ENCODE data around the gene PCDHGB1. TPM values are rescaled to one million over a fixed set of nuclear protein-coding genes. Genes with fewer than 3 reads are reported as not detected.

The PCDHGB1 gene
- total RNA-seq, 1 experiment from 2014 or later, result 0.15 TPM

DNA sequence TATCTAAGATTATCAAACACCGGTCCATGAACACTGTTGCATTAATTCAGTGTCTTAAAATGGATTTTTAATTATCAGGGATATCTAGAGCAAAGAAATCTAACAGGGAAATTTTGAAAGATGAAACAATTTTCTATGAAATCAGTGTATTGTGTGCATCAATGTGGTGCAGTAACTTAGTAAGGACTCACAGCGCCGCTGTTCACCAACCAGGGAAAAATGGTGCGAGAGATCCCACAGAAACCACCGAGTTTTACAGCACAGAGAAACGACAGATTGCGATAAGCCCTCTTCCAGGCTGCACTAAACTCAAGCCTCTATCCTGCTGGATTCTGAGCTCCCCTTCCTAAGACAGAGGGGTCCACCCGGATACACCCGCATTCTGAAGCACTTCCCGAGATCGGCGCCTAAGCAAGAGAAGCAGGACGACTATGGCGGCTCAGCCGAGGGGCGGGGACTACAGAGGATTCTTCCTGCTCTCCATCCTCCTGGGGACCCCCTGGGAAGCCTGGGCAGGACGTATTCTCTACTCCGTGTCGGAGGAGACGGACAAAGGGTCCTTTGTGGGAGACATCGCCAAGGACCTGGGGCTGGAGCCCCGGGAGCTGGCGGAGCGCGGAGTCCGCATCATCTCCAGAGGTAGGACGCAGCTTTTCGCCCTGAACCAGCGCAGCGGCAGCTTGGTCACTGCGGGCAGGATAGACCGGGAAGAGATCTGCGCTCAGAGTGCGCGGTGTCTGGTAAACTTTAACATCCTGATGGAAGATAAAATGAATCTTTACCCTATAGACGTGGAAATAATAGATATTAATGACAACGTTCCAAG lies 32.8 kb downstream of the PCDHGB1 start, which contains the start of gene PCDHGA7:
Gene PCDHGA7 (plus strand): TSS at position 274 of the 826 bp plus-strand sequence. CDS start 158 bp downstream, at position 432.
- intact Hi-C loops (cut with micrococcal nuclease), result no loop called here
- RAD21 ChIA-PET (ENCODE audit: low non-redundant PET in 1 of 2, low total read pairs in 2 of 2, uncharacterized antibody in 2 of 2, unreplicated experiment in 2 of 2), result no interaction called here
- POLR2A ChIA-PET, result no interaction called here

More for the DNA sequence above, 32.8 kb downstream of the PCDHGB1 start, which contains the start of gene PCDHGA7:
- no peak within 1 kb of the TSS for H3K9ac ChIP-seq (ENCODE audit: low read length)
- no peaks in the 10 kb centered on the region for H3K79me2 ChIP-seq (ENCODE audit: insufficient read depth, low read length)
- H3K9me2 ChIP-seq (ENCODE audit: insufficient read depth), result no peaks in the 10 kb centered on the region
- H3K4me1 ChIP-seq (ENCODE audit: control insufficient read depth in 1 of 2, insufficient read depth in 2 of 2, low read length in 2 of 2), result no peaks in the 10 kb centered on the region
- no peak within 1 kb of the TSS for H2AFZ ChIP-seq (ENCODE audit: low read depth, low read length, poor library complexity, severe bottlenecking)
- no TSS peak for BruUV-seq (replicated peaks)
- no peak within 1 kb of the TSS for H3K27ac ChIP-seq (ENCODE audit: low read depth, low read length)
- CTCF ChIA-PET, result no interaction called here
- H3K4me2 ChIP-seq (ENCODE audit: low read length), result no peak within 1 kb of the TSS
- no peaks in the 10 kb centered on the region for H3K36me3 ChIP-seq (ENCODE audit: control insufficient read depth in 1 of 2, insufficient read depth in 2 of 2, low read length in 2 of 2)
- no peak within 1 kb of the TSS for H3K4me3 ChIP-seq (replicated peaks in 1 of 2; ENCODE audit: low read depth in 1 of 2, low read length in 2 of 2)
- no peaks in the 10 kb centered on the region; a peak in 2 of 4 replicates for H3K9me3 ChIP-seq (ENCODE audit: control insufficient read depth in 1 of 2, insufficient read depth in 1 of 2, low read depth in 1 of 2, low read length in 2 of 2)
- TF ChIP-seq CEBPB (IDR thresholded peaks at IDR 0.05; ENCODE audit: low read depth) (no peak), YY1 (IDR thresholded peaks at IDR 0.05; ENCODE audit: extremely low read depth, insufficient replicate concordance, low read depth, low read length) (no peak), SRF (IDR thresholded peaks at IDR 0.05; ENCODE audit: low read depth) (no peak), ZFX (IDR thresholded peaks at IDR 0.05) (no peak), EZH2phosphoT487 (IDR thresholded peaks at IDR 0.05; ENCODE audit: borderline replicate concordance) (no peak), TCF7L2 (IDR thresholded peaks at IDR 0.05; ENCODE audit: borderline replicate concordance, extremely low read depth, insufficient read depth, insufficient read length) (no peak), FOSL1 (IDR thresholded peaks at IDR 0.05; ENCODE audit: low read depth) (no peak), SIN3A (IDR thresholded peaks at IDR 0.05; ENCODE audit: low read depth) (no peak), ELF1 (IDR thresholded peaks at IDR 0.05; ENCODE audit: borderline replicate concordance, low read depth) (no peak), RAD21 (IDR thresholded peaks at IDR 0.05; ENCODE audit: low read depth) (no peak), JUND (IDR thresholded peaks at IDR 0.05) (no peak), SP1 (IDR thresholded peaks at IDR 0.05; ENCODE audit: low read depth) (no peak), POLR2A (IDR thresholded peaks at IDR 0.05; ENCODE audit: borderline replicate concordance, extremely low read depth, insufficient read depth, insufficient read length) (no peak), ZNF274 (IDR thresholded peaks at IDR 0.05; ENCODE audit: low read depth, low read length) (no peak)
- TF ChIP-seq, protein P1, sequence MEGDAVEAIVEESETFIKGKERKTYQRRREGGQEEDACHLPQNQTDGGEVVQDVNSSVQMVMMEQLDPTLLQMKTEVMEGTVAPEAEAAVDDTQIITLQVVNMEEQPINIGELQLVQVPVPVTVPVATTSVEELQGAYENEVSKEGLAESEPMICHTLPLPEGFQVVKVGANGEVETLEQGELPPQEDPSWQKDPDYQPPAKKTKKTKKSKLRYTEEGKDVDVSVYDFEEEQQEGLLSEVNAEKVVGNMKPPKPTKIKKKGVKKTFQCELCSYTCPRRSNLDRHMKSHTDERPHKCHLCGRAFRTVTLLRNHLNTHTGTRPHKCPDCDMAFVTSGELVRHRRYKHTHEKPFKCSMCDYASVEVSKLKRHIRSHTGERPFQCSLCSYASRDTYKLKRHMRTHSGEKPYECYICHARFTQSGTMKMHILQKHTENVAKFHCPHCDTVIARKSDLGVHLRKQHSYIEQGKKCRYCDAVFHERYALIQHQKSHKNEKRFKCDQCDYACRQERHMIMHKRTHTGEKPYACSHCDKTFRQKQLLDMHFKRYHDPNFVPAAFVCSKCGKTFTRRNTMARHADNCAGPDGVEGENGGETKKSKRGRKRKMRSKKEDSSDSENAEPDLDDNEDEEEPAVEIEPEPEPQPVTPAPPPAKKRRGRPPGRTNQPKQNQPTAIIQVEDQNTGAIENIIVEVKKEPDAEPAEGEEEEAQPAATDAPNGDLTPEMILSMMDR (IDR thresholded peaks at IDR 0.05 in 2 of 3, conservative IDR thresholded peaks at IDR 0.05 in 1 of 3; ENCODE audit: borderline replicate concordance in 1 of 3, insufficient read depth in 1 of 3, low read depth in 2 of 3, low read length in 2 of 3), result no peak
- TF ChIP-seq, protein P2, sequence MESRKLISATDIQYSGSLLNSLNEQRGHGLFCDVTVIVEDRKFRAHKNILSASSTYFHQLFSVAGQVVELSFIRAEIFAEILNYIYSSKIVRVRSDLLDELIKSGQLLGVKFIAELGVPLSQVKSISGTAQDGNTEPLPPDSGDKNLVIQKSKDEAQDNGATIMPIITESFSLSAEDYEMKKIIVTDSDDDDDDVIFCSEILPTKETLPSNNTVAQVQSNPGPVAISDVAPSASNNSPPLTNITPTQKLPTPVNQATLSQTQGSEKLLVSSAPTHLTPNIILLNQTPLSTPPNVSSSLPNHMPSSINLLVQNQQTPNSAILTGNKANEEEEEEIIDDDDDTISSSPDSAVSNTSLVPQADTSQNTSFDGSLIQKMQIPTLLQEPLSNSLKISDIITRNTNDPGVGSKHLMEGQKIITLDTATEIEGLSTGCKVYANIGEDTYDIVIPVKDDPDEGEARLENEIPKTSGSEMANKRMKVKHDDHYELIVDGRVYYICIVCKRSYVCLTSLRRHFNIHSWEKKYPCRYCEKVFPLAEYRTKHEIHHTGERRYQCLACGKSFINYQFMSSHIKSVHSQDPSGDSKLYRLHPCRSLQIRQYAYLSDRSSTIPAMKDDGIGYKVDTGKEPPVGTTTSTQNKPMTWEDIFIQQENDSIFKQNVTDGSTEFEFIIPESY (IDR thresholded peaks at IDR 0.05; ENCODE audit: extremely low read depth, insufficient replicate concordance, low read length), result no peak
- TF ChIP-seq, protein P3, sequence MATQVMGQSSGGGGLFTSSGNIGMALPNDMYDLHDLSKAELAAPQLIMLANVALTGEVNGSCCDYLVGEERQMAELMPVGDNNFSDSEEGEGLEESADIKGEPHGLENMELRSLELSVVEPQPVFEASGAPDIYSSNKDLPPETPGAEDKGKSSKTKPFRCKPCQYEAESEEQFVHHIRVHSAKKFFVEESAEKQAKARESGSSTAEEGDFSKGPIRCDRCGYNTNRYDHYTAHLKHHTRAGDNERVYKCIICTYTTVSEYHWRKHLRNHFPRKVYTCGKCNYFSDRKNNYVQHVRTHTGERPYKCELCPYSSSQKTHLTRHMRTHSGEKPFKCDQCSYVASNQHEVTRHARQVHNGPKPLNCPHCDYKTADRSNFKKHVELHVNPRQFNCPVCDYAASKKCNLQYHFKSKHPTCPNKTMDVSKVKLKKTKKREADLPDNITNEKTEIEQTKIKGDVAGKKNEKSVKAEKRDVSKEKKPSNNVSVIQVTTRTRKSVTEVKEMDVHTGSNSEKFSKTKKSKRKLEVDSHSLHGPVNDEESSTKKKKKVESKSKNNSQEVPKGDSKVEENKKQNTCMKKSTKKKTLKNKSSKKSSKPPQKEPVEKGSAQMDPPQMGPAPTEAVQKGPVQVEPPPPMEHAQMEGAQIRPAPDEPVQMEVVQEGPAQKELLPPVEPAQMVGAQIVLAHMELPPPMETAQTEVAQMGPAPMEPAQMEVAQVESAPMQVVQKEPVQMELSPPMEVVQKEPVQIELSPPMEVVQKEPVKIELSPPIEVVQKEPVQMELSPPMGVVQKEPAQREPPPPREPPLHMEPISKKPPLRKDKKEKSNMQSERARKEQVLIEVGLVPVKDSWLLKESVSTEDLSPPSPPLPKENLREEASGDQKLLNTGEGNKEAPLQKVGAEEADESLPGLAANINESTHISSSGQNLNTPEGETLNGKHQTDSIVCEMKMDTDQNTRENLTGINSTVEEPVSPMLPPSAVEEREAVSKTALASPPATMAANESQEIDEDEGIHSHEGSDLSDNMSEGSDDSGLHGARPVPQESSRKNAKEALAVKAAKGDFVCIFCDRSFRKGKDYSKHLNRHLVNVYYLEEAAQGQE (IDR thresholded peaks at IDR 0.05; ENCODE audit: low read depth), result no peak
- TF ChIP-seq, protein P4, sequence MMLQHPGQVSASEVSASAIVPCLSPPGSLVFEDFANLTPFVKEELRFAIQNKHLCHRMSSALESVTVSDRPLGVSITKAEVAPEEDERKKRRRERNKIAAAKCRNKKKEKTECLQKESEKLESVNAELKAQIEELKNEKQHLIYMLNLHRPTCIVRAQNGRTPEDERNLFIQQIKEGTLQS (IDR thresholded peaks at IDR 0.05), result no peak
- ATAC-seq (no peak), DNase-seq (ENCODE audit: low read depth, low spot score) (no peak)
- no peaks in the 10 kb centered on the region for H3K27me3 ChIP-seq (ENCODE audit: insufficient read depth, low read length)
- no peaks in the 10 kb centered on the region for H4K20me1 ChIP-seq (ENCODE audit: insufficient read depth)
